ENCODE data around the gene FRYL. TPM values are rescaled to one million over a fixed set of nuclear protein-coding genes. Genes with fewer than 3 reads are reported as not detected.

The FRYL gene
- total RNA-seq, 6 experiments from 2014 or later: 15.9 to 27.2 (median 23.3) TPM

DNA sequence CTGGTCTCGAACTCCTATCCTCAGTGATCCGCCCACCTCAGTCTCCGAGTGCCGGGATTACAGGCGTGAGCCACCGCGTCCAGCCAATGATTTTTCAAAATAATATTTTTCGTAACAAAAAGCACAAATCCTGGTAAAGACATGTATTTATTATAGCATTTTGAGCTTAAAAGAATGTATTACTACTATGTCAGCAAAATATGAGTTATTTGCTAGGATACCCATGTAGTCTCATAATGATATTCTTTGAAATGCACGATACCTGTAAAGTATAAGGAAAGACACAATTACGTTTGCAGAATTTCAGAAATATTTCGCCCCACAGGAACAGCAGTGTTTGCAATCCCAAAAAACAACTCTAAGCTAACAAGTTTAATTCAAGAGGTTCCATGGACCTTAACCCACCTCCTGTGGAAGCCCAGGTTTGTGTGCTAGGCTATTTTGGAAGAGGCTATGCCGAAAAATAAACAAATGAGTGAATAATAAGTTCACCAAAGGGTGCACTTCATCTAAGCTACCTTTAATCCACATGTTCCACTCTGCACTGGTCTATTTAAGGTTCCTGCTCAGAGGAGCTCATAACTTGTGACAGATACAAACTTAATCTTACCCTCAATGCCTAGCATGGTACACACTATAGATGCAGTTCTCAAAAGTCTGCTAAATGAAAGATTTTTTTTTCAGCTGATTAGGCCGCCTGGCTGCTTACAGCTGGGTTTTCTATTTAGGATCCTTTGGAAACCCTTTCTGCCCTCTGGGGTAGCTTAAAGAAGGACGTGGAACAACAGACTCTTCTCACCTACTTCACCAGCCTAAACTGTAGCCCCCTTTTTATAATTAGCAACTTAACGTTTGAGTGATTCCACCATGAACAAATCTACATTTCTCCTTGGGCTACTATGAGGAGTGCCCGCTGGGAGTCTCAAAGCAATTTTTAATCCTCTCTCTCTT lies 5.0 kb downstream of the FRYL start:
- H3K4me1 ChIP-seq: peaks cover 0 to 22% (median 12%) of the 10 kb centered on the region in 4 donors
- peak; percentile 47 to 59 (median 54) for ATAC-seq
- intact Hi-C loops (cut with DNase I): no loop called here

DNA sequence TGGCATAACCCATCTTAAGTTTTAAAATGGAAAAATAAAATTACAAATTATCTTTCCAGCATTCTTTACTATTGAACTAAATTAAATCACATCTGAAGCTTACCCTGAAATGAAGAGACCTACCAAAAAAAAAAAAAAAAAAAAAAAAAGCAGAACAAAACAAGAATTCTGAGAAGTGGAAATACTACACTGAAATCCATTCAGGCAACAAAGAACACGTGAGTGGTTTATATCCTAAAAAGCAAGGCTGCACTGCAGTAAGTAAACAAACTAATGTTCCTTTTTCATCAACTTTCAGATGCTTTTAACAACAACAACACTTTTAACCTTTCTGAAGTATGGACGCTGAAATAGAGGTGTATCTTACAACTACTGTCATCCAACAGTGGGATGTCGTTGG lies 7.5 kb downstream of the FRYL start:
- 73% methylated on average over 3 of the region's 3 CpGs for WGBS (ENCODE audit: insufficient coverage, low coverage, low lambda C conversion rate, missing lambda C conversion rate)
- no peak overlapping the region for H3K4me3 ChIP-seq
- H3K9me3 ChIP-seq: no peaks in the 10 kb centered on the region
- ATAC-seq (no peak), DNase-seq (no peak)
- TF ChIP-seq, protein P1, sequence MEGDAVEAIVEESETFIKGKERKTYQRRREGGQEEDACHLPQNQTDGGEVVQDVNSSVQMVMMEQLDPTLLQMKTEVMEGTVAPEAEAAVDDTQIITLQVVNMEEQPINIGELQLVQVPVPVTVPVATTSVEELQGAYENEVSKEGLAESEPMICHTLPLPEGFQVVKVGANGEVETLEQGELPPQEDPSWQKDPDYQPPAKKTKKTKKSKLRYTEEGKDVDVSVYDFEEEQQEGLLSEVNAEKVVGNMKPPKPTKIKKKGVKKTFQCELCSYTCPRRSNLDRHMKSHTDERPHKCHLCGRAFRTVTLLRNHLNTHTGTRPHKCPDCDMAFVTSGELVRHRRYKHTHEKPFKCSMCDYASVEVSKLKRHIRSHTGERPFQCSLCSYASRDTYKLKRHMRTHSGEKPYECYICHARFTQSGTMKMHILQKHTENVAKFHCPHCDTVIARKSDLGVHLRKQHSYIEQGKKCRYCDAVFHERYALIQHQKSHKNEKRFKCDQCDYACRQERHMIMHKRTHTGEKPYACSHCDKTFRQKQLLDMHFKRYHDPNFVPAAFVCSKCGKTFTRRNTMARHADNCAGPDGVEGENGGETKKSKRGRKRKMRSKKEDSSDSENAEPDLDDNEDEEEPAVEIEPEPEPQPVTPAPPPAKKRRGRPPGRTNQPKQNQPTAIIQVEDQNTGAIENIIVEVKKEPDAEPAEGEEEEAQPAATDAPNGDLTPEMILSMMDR (IDR thresholded peaks at IDR 0.05): no peak
- no peak for TF ChIP-seq POLR2A (IDR thresholded peaks at IDR 0.05)
- H3K4me1 ChIP-seq: peaks cover 0 to 19% (median 9%) of the 10 kb centered on the region in 4 donors
- H3K36me3 ChIP-seq: no peaks in the 10 kb centered on the region
- no peaks in the 10 kb centered on the region for H3K27me3 ChIP-seq
- intact Hi-C loops (cut with DNase I): no loop called here
- no peak overlapping the region for H3K27ac ChIP-seq

More for the DNA sequence above, 5.0 kb downstream of the FRYL start:
- no peak overlapping the region for H3K4me3 ChIP-seq
- H3K9me3 ChIP-seq: no peaks in the 10 kb centered on the region
- no peaks in the 10 kb centered on the region for H3K27me3 ChIP-seq
- DNase-seq: no peak
- TF ChIP-seq, protein P1 (IDR thresholded peaks at IDR 0.05): no peak
- TF ChIP-seq POLR2A (IDR thresholded peaks at IDR 0.05): no peak
- no peaks in the 10 kb centered on the region for H3K36me3 ChIP-seq
- 76% methylated on average over 15 of the region's 16 CpGs for WGBS (ENCODE audit: insufficient coverage, low coverage, low lambda C conversion rate, missing lambda C conversion rate)
- peak overlapping the region in 2 of 3 donors; percentile 30 to 52 for H3K27ac ChIP-seq

DNA sequence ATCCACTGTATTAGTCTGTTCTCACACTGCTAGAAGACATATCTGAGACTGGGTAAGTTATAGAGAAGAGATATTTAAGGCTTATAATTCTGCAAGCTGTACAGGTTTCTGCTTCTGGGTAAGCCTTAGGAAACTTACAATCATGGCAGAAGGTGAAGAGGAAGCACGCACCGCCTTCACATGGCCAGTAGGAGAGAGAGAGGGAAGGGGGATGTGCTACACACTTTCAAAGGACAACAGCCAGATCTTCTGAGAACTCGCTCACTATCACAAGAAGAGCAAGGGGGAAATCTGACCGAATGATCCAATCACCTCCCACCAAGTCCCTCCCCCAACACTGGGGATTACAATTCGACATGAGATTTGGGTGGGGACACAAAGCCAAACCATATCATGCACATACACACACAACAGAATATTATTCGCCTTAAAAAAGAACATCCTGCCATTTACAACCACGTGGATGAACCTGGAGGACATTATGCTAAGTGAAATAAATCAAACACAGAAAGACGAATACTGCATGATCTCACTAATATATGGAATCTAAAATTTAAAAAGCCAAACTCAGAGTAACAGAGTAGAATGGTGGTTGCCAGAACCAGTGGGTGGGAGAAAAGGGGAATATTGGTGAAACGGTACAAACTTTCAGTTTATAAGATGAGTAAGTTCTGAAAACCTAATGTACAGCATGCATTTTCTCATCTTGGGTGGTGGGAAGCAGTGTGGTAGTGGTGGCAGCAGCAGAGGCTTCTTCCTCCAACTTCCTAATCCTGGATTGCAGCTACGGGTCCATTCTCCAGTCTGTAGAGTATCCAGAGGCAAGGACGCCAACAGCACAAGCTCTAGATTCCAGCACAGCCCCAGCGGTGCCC lies 12.8 kb downstream of the FRYL start:
- intact Hi-C loops (cut with DNase I): no loop called here
- no peak for TF ChIP-seq POLR2A (IDR thresholded peaks at IDR 0.05)
- TF ChIP-seq, protein P1 (IDR thresholded peaks at IDR 0.05): no peak
- Histone ChIP-seq H3K27ac (no peak overlapping the region), H3K36me3 (no peaks in the 10 kb centered on the region), H3K9me3 (no peaks in the 10 kb centered on the region), H3K27me3 (no peaks in the 10 kb centered on the region), H3K4me1 (no peaks in the 10 kb centered on the region), H3K4me3 (no peak overlapping the region)
- 90% methylated on average over 11 of the region's 12 CpGs for WGBS (ENCODE audit: insufficient coverage, low coverage, low lambda C conversion rate, missing lambda C conversion rate)
- ATAC-seq (no peak), DNase-seq (no peak)

DNA sequence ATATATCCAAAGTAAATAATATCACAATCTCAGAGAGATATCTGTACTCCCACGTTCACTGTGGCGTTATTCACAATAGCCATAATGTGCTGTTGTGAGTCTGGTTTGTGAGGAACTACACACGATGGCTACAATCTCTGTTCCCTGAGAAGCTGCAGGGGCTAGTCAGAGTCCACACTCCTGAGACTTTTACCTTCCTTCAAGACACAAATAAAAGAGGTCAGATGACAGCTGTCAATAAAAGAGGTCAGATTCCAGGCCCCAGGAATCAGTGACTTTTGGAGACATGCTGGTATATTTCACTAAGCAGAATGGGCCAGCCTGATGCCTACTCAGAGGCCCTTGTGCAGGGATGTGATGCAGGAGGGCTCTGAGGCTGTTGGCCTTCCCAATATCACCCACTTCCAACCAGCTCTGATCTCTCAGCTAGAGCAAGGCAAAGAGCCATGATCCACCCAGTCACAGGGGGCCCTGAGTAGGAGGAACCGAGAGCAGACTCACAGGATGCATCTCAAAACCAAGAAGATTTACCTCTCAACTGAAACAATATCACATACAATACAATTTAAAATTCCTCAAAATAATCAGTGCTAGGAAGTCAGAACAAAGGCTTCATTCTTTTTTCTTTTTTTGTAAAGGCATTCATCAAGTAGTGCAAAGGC lies 13.8 kb downstream of the FRYL start:
- no peak for DNase-seq
- Histone ChIP-seq H3K27ac (no peak overlapping the region), H3K4me1 (no peaks in the 10 kb centered on the region), H3K9me3 (no peaks in the 10 kb centered on the region), H3K4me3 (no peak overlapping the region), H3K36me3 (no peaks in the 10 kb centered on the region), H3K27me3 (no peaks in the 10 kb centered on the region)
- intact Hi-C loops (cut with DNase I): no loop called here
- no peak for ATAC-seq
- WGBS (ENCODE audit: insufficient coverage, low coverage, low lambda C conversion rate, missing lambda C conversion rate): 76% methylated on average over 4 of the region's 4 CpGs
- TF ChIP-seq, protein P1 (IDR thresholded peaks at IDR 0.05): no peak
- no peak for TF ChIP-seq POLR2A (IDR thresholded peaks at IDR 0.05)

All from right lobe of liver (tissue), 6 donors.